C4-2B (cell line): ENCODE results near the gene CFDP1.

ENCODE experiments used
- CTCF ChIP-seq: fragments of 450-650 bp; conservative IDR thresholded peaks from 2 replicates; pipeline ENCODE4 v1.5.1; 2017; ENCODE audit warnings: mild to moderate bottlenecking
- ZFX ChIP-seq: fragments of 450-650 bp; IDR thresholded peaks from 2 replicates; pipeline ENCODE4 v1.6.1; 2017

- TF ChIP-seq CTCF (no peak), ZFX (no peak)
Measured at GRCh38 chr16:75318737-75319136, 114.6 kb downstream of the CFDP1 start.
